HG03432 (cell line): ENCODE measurements around the gene RHOXF2B.
"Not testable (repeated sequence)": the region's sequence is repeated elsewhere in the genome, so short reads cannot be mapped to it uniquely, and the experiment has no call there.

Experiments
- ATAC-seq: cut with Tn5 transposase; IDR thresholded peaks from one replicate; pipeline ENCODE4 v1.9.1; 2021; ENCODE audit warnings: mild to moderate bottlenecking, moderate library complexity; ENCODE audit not compliant: unreplicated experiment

RHOXF2B gene

DNA sequence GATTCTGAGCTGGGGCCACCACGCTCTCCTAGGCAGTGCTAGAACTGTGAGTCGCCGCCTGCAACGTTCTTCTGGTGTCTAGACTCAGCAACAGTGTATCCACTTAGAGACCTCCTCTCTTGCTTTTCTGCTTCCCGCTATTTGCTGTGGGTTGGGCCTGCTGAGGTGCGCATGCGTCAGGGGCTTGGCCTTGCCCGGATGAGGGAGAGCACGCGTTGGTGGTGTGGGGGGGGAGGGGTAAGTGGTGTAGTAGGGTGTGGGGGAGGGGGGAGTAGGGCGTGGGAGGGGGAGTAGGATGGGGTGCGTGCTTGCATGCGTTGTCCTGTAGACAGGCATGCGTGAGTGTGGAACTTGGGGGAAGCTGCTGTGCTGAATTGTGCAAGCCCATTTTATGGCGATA is at the start of gene RHOXF2B:
RHOXF2B (minus strand) TSS at position 101 of the 400 bp plus-strand sequence. CDS start 138 bp downstream, outside the sequence.
- ATAC-seq = not testable (repeated sequence)

DNA sequence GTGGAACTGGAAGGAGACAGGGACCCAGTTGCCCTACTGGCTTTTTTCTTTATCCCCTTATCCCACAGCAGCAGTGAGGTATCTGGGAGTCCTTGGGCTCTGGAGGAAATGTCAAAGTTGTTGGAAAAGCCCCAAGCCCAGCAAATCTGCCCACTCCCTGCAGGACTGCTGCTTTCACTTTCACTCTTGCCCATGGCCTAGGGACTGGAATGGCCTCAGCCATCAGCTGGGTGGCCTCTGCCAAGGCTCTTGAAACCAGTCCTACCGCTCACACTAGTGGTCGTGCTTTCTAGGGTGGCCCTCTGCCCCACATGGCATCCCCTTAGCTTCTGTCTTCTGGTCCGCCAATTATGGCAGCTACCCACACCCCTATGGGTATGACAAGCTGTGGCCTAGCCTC is 48.0 kb upstream of the RHOXF2B start:
- no peak for ATAC-seq

DNA sequence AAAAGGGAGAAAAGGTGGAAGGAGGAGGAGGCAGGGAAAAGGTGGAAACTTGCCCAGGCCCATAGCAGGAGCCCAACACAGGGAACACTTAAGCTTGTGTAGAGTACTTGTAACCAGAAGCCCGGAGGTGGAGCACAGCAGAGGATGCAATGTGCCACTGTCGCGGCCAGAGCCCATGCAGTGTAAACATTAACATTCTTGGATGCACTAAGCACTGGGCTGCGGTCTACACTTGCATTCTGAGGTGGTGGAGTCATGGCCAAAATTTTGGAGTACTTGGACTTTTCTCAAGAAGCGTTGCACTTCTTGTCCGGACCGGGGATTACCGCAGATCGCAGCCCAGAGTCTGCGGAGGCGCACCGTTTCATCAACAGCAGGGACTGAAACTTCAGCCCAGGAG is 42.7 kb upstream of the RHOXF2B start:
- ATAC-seq = no peak

DNA sequence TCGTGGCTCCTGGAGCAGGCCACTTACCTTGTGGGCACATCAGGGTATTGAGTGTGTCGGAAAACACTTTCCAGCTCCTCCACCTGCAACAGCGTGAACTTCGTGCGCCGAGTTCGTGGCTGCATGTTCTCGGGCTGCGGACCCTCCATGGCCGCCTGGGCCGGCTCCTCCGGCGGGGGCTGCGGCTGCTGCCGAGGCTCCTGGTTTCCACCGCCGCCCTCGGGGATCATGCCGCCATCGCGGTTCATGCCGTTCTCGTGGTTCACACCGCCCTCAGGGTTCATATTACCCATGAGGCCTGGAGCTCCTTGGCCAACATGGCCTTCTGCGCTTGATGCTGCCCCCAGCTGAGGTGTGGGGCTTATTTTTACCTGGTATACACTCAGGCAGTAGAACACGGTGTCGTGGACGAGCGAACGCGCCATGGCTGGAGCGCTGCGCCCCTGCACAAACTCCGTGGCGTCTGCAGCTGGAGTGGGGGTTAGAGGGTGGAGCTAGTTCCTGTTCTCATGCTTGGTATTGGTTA is 38.0 kb upstream of the RHOXF2B start, which contains the start of gene RHOXF1:
RHOXF1 (minus strand) TSS at position 476 of the 526 bp plus-strand sequence; CDS start at position 425, 51 bp downstream.
- ATAC-seq = no peak

DNA sequence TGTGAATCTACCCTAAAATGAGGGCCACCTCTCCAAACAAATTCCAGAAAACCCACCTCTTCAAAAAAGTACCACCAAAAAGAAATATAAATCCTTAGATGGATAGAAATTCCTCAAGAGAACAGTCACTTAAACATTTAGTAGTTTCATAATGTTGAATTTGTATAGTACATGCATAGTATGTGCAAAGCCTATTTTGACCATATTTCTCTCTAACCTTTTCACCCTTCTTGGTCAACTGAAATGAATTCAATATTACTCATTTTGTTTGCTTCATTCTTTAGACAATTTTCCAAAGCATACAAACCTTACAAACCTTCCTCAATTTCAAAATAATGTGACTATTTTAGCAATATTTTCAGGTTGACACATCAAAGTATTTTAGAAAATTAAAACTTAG is 34.1 kb upstream of the RHOXF2B start:
- ATAC-seq = no peak

DNA sequence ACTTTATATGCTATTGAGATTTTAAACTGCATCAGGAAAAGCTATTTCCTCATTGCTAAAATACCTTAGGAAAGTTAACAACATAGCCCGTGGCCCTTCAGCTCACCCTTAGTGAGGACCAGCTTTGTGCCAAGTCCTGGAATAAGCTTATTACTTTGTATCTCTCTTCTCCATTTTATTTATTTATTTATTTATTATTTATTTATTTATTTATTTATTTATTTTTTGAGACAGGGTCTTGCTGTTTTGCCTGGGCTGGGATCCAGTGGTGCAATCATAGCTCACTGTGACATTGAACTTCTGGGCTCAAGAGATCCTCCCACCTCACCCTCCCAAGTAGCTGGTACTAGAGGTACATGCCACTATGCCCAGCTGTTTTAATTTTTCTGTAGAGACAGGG is 31.9 kb upstream of the RHOXF2B start:
- no peak for ATAC-seq

DNA sequence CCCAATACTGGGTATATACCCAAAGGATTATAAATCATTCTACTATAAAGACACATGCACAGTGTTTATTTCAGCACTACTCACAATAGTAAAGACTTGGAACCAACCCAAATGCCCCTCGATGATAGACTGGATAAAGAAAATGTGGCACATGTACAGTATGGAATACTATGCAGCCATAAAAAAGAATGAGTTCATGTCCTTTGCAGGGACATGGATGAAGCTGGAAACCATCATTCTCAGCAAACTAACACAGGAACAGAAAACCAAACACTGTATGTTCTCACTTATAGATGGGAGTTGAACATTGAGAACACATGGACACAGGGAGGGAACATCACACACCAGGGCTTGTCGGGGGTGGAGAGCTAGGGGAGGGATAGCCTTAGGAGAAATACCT is 27.2 kb upstream of the RHOXF2B start:
- not testable (repeated sequence) for ATAC-seq

DNA sequence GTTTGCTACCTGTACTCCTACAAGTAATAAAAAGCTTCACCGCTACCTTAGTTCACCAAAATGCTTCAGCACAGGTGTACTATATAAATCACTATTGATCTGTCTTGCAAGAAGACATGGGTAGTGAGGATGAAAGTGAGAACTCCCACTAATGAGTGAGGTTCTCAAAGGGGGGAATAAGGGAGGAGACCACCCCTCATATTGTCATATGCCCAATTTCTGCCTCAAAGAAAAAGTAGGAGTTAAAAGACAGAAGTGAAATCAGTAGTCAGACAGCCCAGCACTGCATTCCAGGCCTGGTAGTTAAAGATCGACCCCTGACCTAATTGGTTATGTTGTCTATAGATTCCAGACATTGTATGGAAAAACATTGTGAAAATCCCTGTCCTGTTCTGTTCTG is 23.6 kb upstream of the RHOXF2B start:
- ATAC-seq = not testable (repeated sequence)

DNA sequence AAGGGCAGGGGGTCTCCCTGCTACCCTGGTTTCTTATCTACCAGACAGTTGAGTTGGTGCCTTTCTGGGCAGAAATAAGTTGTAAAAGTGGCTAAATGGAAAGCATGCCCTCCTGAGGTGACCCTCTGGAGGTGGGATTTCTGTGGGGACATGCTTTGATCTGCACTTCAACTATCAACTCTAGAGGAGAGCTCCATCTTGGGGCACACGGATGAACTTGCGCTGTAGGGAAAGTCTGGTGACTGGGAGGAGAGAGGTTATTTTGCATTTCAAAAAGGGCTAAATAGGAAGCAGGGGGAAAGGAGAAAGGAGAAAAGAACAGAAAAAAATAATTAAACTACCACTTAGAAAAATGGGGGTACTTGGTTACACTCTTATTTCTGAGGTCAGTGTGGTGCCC is 12.7 kb upstream of the RHOXF2B start:
- ATAC-seq = no peak

DNA sequence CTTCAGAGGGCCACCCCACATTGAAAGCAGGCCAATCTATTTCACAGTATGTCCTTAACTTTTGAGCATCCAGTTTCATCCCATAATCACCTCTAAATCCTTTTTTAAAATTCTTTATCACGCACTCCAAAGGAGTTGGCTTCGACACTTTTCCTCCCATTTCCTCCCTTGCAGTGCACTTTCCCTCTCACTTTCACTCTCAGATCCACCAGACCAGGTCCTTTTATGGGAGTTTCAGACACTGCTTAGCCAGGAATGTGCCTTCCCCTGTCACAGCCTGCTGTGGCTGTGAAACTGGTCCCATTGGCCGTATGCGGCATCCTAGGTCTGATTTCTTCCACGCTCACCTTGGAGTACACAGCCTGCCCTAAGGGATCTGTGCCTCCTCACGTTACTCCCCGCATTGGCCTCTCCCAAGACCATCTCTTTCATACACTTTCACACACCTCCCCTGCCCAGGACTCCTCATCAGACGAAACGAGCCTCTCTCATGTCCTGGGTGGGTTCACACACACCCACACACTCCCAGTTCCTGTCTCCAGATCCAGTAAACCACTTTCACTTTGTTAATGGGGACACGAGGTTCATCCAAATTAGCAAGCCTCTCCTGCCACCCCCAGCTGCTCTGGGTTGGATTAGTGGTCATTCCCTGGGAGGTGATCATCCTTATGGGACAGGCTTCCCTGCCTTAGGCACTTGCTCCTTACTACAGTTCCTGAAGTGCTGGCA is 10.0 kb upstream of the RHOXF2B start:
- ATAC-seq = no peak

DNA sequence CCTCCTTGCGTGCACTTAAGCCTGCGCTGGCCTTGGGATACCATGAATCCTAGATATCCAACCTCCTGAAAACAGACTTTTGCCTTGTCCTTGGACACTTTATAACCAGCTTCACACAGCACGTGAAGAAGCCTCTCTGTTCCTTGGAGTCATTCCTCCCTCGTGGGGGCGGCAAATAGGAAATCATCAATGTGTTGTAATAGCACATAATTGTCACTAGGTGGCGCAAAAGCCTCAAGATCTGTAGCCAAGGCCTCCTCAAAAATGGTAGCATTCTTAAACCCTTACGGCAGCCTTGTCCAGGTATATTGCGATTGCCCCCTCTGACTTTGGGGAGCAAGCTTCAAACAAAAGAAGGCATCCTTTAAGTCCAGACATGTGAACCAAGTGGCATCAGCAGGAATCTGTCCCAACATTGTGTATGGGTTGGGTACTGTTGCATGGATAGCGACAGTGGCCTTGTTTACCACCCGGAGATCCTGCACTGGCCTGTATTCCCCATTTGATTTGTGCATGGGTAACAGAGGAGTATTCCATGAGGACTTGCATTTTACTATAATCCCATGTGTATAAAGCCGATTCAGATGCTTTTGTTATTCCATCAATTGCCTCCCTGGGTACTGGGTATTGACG is 8.2 kb upstream of the RHOXF2B start:
- not testable (repeated sequence) for ATAC-seq

DNA sequence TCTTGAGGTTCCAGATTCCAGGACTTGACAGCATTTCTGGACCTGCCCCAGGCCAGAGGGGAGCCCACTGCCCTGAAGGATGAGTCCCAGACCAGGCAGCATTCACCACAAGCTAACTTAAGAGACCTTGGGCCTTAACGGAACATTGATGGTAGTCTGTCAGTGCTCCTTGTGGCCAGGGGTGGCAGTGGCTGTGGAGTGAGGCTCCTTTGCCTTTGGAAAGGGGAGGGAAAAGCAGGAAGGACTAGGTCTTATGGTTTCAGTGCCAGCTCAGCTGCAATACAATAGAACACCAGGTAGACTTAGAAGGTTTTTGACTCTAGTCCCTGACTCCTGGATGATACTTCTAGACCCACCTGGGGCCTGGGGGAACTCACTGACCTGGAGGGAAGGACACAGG is 11.3 kb downstream of the RHOXF2B start:
- not testable (repeated sequence) for ATAC-seq

DNA sequence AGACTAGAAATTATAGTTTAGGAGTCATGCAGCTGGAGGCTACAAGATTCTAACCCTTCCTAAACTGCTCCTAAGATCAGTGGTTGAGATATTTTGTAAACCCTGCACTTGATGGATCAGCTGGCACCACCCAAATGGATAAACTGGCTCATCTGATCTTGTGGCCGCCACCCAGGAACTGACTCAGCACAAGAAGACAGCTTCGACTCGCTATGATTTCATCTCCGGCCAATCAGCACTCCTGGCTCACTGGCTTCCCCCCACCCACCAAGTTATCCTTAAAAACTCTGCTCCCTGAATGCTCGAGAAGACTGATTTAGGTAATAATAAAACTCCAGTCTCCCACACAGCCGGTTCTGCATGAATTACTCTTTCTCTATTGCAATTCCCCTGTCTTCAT is 34.8 kb downstream of the RHOXF2B start:
- ATAC-seq = not testable (repeated sequence)

DNA sequence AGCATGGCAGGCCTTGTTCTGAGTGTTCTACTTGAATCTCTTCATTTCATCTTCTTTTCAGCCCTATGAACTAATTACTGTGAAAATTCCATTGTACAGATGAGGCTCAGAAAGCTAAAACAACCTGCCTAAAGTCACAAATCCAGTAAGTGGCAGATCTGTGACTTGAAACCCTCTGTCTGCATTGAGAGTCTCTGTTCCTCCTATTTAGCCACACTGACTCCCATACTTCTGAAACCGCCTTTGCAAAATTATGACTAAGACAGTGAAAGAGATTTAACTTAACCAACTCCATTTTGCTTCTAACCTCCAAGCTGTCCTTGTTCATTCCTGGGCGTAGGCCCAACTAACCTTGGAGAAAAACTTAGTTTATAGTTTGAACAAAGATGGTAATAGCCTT is 35.2 kb downstream of the RHOXF2B start:
- peak; percentile 78 for ATAC-seq

DNA sequence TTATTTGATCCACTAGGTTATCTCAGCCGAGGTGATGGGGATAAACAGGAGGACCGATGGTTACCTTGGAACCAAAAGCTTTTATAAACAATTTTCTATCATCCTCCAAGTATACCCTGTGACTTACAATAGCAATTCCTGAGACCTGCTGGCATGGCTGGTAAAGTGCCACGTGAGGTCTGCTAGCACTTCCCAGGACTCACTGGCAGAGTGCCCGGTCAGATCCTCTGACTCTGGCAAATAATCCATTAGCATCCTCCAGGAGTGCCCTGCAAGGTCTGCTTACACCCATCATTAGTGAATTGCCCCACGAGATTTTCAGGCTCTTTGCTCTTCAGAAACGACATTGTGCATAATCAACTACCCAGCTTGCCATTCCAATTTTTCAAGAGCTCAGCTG is 37.3 kb downstream of the RHOXF2B start:
- ATAC-seq = not testable (repeated sequence)

DNA sequence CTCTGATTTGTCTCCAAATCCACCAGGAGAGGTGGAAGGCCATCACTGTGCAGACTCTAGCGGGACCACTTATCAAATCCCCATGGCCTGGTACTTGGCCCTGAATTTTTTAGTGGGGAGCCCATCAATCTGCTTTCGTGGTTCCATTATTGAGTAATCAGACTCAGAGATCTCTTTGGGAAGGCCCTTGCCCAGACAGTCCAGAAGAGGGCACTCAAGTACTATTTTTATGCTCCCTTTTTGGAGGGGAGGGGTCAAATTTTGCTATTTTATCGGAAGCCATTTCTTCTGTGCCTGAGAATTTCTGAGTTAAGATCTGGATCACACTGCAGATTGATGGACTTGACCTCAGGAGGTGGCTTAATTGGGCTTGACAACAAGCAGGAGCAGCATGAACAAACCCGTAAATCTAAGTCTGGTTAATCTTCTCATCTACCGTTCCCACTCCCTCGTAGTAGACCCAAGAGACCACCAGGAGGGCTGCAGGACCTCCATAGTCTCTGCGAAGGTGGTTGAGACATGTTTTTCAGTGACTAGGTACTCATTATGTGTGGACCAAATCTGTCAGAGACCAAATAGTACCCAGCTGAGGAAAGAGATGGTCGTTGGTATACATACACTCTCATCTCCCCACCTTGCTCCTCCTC is 38.3 kb downstream of the RHOXF2B start:
- ATAC-seq = not testable (repeated sequence)

DNA sequence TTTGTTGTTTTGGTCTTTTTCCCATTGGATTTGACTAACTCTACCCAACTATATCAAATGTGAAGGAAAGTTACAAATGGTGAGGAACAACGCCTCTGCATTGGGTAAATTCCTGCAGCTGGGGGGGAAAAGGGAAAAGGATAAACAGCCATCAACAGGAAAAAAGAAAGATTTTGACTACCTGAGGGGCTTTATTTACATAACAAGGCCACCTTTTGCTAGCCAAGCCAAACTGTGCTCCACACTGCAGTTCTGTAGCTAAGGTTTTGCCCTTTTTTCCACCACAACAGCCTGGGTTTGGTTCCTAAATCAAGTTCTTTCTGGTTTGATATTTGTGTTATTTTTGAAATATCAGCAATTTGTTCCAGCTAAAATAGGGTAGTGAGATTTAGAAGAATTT is 40.8 kb downstream of the RHOXF2B start:
- ATAC-seq = no peak

DNA sequence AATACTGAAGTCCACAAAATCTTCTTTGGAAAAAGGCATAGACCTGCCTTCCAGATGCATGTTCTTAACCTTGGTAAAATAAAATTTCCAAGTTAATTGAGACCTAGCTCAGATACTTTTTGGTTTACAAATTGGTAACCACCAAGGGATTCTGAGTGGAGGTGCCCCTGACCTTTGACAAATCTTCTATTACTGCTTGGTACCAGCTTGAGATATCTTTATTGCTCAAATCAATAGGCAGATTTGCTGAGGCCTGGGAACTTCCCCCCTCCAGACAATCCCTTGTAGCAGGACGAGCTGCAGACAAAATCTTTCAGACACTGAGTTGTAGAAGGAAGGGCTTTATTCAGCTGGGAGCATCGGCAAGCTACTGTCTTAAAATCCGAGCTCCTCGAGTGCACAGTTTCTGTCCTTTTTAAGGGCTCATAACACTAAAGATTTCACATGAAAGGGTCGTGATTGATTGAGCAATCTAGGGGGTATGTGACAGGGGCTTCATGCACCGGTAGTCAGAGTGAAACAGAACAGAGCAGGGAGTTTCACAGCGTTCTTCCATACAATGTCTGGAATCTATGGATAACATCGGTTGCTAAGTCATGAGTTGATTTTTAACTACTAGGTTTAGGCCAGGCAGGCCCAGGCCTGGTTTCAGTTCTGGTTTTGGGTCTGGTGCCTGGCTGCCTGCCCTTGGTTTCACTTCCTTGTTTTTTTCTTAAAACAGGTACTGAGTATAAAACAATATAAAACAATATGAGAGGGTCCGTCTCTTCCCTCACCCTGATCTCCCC is 41.8 kb downstream of the RHOXF2B start:
- peak; percentile 87 for ATAC-seq

DNA sequence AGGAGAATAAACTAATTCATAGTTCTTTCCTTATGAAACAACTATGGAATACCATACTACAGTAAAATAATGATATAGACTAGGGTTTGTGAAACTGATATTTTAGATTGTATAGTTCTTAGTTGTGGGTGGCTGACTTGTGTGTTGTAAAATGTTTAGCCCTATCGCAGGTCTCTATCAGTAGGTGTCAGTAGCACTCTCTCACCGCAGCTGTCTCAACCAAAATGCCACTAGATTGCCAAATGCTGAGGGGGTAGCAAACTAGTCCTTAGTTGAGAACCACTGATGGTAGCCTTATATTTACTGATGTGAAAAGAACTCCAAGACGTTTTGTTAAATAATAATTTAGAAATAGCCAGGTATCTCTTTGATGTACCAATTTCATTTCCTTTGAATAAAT is 48.1 kb downstream of the RHOXF2B start:
- no peak for ATAC-seq

DNA sequence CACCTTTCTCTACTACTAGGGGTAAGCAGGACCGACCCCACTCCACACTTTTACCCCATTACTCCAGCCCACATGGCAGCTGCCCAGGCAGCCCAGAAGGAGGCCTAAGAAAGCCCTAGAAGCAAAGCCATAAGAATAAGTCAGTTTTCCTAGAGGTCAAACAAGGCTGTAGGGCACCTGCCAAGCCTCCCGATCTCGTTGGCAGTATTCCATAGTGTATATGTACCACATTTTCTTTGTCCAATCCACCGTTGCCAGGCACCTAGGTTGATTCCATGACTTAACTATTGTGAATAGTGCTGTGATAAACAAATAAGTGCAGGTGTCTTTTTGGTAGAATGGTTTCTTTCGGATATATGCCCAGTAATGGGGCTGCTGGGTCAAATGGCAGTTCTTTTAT is 54.2 kb downstream of the RHOXF2B start:
- no peak for ATAC-seq

DNA sequence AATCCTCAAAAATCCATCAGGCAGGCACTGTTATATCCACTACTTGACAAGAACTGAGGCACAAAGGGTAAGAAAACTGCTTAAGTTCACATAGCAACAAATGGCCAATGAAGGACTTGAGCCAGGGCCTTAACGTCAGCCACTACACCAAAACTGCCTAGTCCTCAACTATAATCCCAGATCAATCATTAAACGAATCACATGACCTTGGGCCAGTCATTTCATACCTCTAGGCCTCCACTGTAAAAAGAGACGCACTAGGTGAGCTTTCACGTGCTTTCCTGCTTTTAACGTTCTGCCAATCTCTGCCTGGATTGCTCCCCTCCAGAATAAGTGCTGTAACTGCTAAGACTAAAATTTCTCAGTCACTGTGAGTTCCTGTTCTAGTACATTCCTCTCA is 54.7 kb downstream of the RHOXF2B start:
- no peak for ATAC-seq
